GM12873 (cell line): ENCODE data around the gene AOC3.

Experiments used
- CTCF ChIP-seq: IDR thresholded peaks from 2 replicates; pipeline ENCODE4 v1.5.1; 2012; ENCODE audit warnings: low read depth, mild to moderate bottlenecking, moderate library complexity, low read length, control low read depth; ENCODE audit not compliant: insufficient read depth; ENCODE audit errors: missing control alignments

AOC3 gene

GRCh38 chr17:42886283-42887176 is 35.5 kb downstream of the AOC3 start:
- no peak for TF ChIP-seq CTCF

- TF ChIP-seq CTCF: no peak
Measured at GRCh38 chr17:42889809-42890208, 38.8 kb downstream of the AOC3 start.

- TF ChIP-seq CTCF: no peak
Measured at GRCh38 chr17:42891539-42892152, 40.6 kb downstream of the AOC3 start.

DNA sequence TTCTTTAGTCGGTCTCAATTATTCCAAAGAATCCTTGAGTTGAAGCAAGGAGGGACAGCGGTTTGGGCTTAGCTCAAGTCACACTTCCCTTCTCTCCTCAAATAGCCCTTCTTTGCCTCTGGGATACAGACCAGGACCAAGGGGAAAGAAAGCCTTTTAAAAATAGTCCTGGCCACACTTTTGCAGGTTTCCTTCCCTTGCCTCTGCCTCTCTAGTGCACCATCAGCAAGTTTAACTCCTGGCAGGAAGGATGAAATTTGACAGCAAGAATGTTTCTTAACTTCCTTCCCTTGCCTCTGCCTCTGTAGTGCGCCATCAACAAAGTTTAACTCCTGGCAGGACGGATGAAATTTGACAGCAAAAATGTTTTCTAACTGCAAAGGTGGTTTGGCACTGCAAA is 42.4 kb downstream of the AOC3 start:
- no peak for TF ChIP-seq CTCF

DNA sequence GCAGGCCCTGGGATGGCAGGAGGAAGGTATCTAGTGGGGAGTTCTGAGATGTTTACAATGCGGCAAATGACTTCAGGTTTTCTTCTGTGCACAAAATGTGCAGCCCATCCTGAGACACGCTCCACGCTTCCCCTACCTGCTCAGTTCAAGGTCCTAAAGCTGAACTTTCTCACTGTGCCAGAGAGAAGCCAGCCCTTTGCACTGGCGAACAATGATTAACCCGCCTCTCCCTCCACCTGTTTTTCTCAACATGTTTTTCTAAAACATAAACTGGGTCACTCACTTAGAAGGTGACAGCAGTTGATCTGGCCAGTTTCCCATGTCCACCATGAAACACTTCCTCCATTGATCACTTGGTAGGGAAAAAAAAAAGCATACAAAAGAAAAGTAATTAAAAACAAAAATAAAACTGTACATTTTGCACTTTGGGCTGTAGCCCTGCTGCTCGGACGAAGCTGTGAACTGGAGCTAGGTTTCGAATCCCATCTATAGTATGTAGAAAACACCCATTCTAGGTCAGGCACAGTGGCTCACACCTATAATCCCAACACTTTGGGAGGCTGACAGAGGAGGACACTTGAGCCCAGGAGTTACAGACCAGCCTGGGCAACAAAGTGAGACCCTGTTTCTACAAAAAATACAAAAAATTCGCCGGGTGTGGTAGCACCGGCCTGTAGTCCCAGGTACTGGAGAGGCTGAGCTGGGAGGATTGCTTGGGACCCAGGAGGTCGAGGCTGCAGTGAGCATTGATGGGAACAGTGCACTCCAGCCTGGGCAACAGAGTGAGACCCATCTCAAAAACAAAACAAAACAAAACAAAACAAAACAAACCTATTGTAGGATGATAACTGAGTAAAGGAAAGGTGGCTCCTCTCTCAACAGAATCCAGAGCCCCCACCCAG is 43.5 kb downstream of the AOC3 start:
- TF ChIP-seq CTCF: no peak

DNA sequence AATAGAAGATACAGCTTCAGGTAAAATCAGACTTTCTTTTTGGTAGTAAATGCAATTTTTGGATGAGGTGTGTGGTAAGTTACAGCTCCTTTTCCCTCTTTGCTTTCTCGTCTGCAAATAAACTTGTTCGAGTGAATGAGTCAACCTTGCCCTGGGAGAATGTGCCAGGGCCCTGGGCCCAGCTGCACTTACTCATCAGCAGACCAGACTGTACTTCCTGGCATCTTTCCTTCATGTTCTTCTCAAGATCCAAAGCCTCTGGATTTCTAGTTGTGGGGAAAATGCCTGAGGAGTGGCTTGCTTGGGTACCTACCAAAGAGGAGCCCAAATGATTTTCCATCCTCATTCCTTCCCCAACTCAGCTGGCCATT is 44.2 kb downstream of the AOC3 start:
- no peak for TF ChIP-seq CTCF
